Measurements from ENCODE around the gene ITGB8.

The ITGB8 gene

DNA sequence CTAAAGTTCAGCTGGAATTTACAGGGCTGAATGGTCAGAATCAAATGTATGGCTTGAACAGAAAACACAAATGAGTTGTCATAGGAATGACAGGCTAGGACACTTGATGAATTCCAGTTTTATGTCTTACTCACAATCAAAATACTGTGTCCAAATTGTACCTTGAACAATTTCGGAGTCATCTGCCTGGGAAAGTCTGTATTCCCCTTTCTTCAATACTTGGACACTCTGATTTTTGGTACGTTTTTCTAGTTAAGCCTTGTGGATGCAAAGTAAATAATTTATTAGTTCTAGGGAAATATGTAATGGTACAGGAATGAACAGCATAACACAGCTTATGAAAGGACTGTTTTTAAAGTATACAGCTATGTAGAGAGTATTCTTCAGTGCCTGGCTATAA lies 100.4 kb downstream of the ITGB8 start:
- no peak for DNase-seq (ENCODE audit: low spot score)

DNA sequence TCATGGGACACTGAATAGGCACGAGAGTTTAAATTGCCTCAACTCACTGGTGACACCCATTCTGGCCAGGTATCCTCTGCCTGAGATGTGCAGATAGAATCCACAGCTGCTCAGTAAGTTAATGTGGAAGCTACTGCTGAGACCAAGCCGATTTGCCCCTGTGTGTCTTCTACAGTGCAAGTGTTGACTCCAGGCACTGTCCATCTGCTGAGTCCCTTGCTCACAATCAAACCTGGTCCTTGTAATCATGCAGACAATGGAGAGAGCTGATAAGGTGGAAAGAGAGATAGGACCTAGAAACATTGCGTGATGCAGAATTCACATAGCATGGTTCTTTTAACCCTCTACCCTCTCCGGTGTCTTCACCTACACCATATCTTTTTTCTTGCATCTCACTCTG lies 101.4 kb downstream of the ITGB8 start:
- no peak for DNase-seq (ENCODE audit: low spot score)

DNA sequence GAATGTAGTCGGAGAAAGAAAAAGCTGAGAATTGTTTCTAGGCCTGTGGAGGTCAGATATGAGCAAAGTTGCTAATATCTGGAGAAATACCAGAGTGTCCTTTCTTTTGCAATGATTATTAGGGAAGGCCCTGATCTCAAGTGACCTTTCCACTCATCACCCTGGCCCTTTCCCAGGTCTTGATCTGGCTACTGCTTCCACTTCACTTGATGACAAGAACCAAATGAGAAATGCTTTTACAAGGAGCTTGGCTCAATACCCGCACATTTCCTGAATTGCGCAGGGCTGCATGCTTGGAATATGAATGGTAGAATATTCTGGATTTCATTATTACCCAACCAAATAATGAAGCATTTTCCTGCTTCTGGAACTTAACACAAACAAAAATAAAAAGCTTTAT lies 104.6 kb downstream of the ITGB8 start:
- DNase-seq (ENCODE audit: low spot score): no peak

DNA sequence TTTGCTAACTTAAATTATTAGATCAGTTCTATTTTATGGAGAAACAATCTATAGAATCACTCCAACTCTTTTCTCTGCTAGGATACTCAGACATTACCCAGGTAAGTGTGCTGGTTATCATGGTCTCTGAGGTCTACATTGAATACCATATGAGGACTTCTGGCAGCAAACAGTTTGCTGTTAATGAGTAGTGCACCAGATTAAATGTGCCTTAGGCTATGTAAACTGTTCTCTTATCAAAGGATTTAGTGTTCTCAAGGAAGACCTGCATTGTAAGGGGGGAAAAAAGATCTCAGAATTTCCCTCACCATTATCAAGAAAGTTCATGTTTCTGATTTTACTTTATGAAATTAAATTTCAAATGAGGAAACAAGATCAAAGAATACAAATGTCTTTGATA lies 107.5 kb downstream of the ITGB8 start:
- no peak for DNase-seq (ENCODE audit: low spot score)

DNA sequence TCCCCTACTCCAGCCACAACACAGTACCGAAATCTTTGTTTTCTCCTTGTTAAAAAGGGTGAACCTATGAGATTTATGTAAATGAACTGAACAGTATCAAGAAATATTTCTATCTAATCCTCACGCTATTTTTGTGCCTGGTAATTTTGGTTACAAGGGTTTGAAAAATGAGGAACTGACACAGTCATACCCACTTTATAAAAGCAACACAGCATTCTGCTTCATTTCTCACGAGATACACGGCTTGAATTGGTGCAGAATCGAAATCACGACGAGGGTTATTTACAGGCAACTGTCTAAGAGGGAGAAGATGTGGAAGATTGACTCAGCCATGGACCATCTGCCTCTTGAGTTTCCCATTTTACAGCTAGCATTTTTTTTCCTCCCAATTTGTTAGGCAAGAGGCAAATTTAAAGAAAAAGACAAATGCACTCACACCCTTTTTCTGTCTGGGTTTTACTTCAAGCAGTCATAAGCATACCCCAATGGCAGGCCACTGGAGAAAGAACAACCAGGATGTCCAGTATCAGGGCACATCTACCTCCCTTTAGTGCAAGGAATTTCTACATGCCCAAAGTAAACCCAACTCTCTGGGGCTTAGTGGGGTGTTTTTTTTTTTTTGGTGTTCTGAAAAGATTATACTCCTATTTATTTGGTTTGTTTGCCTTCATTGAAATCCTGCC lies 108.1 kb downstream of the ITGB8 start:
- peak; percentile 72 for DNase-seq (ENCODE audit: low spot score)

DNA sequence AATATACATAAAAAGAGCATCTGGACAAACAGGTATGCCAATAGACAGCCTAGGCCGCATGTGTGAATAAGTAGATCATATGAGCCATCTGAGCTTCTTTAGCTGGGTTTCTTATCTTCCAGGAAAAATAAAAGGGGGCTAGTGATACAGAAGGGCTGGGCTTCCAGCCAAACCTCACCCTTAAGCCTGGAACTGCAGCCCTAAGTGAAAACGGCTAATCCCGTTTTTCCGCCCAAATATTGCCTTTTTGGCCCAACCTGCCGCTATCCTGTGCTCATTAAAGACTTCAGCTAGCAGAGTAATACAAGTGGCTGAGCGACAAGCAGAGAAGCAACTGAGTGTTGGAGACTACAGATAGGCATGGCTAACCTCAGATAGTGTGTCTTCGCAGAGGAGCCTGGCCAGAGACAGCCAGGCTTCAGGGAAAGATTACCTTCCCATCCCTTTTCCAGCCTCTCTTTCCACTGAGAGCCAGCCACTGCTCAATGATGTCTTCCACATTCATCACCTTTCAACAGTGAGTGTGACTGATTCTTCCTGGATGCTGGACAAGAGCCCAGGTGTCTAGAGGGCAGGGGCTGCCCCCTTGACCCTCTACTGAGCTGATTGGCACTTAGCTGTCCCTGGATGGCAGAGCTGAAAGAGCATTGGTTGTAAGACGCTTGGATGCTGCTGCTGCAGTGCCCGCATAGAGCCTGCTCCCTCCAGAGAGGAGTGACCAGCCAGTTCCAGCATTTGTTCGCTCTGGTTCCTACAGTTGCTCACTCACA lies 108.9 kb downstream of the ITGB8 start:
- DNase-seq (ENCODE audit: low spot score): no peak

DNA sequence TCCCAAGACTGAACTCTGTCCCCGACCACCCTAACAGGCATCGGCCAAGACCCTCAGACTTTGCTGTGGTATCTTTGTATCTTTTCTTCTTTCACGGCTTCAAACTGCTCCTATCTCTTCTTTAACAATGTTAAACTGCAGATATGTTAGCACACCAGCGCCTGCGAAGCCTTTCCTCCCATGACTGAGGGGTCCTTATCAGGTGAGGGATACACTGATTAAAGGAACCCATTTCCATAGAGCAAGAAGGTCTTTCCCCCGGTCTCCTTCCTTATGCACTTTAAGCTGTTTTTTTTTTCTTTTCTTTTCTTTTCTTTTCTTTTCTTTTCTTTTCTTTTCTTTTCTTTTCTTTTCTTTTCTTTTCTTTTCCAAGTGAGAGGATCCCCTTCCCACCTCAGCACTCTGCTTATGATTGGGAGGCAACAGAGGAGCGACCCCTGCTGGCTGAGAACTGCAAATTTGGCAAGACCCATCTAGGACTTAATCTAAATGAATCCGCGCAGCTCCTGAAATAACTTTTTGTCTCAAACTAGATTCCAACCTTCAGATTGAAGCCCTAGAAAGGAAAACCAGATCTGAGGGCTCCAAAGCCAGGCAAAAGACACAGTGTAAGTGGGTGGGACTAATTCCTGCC lies 109.9 kb downstream of the ITGB8 start:
- DNase-seq (ENCODE audit: low spot score): peak; percentile 72

DNA sequence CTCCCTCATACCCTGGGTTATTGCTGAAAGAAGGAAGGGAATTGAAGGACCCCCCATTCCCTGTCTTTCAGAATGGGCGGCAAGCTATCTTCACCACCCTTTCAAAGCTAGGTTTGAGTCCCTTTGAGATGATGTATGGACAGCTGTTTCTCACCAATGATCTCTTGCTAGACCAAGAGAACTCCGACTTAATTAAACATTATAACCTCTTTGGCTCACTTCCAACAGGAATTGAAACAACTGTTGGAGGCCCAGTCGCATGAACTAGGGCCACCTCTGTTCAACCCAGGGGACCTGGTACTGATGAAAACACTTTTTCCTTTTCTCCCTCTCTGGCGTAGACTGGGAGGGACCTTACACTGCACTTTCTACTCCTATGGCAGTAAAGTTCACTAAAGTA lies 110.6 kb downstream of the ITGB8 start:
- no peak for DNase-seq (ENCODE audit: low spot score)

DNA sequence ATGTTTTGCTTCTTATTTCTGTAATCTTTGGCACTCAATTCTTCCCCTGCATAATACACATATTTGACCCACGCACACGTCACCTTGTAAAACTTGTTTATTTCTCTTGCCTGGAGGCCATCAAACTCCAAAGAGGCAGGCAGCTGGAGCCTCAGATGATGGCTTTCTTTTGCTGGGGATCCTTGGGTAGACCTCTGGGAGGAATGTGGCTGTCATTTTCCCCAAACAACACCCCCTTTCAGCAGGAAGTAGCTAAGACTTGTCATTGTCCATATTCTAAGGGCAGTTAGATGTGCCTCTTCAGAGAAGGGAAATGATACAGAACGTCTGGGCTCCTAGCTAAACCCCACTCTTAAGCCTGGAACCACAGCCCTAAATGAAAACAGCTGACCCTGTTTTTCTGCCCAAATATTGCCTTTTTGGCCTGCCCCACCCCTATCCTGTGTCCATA lies 111.3 kb downstream of the ITGB8 start:
- DNase-seq (ENCODE audit: low spot score): no peak

DNA sequence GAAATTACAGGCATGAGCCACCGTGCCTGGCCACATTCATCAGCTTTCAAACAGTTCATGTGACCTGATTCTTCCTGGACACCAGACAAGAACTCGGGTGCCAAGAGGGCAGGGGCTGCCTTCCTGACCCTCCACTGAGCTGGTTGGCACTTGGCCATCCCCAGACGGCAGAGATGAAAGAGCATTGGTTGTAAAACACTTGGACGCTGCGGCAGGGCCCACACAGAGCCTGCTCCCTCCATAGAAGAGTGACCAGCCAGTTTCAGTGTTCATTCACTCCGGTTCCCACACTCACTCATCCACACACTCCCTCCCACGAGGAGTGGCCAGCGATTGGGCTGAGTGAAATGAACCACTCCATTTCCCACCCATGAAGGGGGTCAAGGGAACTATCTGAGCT lies 112.3 kb downstream of the ITGB8 start:
- no peak for DNase-seq (ENCODE audit: low spot score)

DNA sequence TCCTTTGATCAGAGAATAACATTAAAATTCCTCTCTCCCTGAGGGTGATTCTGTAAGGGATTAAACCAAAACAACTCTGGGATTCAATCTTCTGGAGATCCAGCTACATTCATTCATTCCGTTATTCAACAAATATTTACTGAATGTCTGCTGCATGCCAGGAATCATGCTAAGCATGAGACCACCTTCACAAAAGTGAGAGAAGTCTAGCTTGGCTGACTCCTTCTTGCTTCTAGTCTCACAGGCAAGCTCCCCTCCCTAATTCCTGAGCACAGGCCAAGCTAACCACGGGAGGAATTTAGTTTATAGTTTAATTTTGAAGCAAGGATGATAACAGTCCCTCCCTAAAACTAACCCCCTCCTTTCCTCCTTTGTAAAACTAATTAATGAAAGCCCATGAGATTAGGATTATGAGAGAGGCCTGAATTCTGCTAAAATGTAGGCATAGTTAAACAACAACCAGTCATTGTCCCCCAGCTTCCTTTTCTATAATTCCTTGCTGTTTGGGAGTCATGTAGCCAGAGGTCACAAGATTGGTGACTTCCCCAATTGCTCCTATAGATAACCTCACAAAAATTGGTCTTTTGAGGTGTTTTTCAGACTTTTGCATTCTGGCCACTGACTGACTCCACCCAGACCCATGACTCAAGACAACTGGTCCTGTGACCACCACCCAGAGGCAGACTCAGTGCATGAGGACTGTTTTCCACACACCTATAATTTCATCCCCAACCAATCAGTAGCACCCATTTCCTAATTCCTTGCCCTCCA lies 113.5 kb downstream of the ITGB8 start:
- DNase-seq (ENCODE audit: low spot score): no peak

DNA sequence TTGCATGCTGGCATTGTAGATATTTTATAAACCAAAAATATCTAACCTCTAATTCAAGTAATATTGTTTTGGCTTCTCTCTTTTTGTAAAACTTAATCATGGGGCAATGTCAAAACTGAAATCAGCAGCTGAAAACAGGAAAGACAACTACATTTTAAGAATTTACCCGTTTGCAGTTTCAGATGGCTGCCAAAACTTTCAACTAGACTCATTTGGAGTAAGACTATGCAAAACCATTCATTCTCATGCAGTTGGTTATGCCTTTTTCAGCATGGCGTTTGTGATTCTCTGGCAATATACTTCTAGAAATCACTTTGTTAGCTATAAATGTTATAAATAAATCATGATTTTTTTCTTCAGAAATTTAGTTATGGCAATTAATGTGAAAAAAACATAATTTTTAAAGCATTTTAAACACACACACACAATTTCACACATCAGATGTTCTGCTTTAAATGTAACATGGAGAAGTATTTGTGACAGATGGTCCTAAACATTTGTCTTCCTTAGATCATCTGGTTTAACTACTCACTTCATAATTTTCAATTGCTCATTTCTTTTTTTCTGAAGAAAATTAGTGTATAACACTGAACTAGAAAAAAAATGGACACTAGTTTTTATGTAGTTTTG lies 116.4 kb downstream of the ITGB8 start:
- no peak for DNase-seq (ENCODE audit: low spot score)

DNA sequence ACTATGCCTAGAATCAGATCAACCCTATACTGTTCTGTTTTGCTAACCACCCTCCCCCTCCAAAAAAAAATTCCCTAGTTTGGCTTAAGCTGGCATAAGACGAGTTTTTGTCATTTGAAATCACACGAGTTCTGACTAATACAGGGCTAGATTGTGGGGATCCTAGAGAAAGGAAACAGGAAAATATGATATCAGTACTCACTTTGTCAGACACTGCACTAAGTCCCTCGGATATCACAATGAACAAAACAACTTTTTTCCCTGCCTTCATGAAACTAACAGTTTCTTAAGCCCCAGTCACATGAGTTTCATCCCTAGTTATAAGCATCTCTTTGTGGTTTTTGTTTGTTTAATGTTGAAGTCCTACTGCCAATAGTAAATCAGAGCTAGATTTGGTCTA lies 118.5 kb downstream of the ITGB8 start:
- DNase-seq (ENCODE audit: low spot score): no peak

DNA sequence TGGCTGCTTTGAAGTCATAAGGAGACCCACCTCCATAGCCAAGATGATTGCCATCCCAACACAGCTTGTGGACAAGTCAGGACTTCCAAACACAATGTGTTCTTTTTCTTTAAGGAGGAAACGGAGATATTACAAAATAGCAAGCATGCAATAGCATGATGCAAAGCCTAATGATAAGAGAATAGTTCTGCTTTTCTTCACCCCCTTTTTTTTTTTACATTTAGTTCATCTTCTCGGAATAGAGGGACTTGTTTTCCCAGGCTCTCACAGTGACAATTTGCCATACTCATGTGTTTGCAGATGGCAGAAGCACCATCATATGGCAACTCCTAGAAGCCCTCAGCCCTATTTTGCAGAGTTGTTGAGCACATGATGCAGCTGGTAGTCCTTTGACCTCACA lies 119.8 kb downstream of the ITGB8 start:
- no peak for DNase-seq (ENCODE audit: low spot score)

DNA sequence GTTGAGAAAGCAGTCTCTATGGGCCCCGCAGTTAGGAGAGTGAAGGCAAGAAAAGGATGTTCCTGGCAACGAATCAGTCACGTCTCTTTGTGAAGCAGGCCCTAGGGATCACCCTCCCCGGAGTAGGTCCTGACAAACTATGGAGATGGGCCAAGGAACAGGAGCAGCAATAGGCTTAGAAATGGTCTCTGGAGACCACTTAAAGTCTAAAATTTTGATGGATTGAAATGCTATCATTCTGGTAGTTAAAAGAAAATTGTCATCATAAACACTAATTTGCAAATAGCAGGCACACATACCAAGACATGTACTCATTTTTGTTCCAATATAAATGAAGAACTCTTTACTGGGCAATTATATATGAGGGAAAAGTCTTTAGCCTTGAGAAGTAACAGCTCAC lies 123.5 kb downstream of the ITGB8 start:
- DNase-seq (ENCODE audit: low spot score): no peak

DNA sequence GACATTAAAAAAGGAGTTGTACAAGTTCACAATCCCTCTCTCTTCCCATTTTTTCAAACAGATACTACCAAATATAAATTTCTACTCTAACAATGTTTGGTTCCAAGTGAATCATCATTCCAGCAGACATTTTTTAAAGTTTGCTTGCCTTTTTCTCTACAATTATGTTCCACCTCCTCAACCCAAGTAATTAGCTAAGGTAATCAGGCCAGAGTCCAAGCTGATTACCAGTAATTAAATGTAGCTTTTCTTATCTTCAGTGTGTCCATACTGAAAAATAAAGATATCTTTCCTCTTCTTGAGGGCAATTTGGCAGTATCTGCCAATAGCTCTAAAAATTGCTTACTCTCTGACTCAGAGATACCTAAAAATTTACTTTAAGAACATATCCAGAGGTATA lies 126.0 kb downstream of the ITGB8 start:
- DNase-seq (ENCODE audit: low spot score): no peak

DNA sequence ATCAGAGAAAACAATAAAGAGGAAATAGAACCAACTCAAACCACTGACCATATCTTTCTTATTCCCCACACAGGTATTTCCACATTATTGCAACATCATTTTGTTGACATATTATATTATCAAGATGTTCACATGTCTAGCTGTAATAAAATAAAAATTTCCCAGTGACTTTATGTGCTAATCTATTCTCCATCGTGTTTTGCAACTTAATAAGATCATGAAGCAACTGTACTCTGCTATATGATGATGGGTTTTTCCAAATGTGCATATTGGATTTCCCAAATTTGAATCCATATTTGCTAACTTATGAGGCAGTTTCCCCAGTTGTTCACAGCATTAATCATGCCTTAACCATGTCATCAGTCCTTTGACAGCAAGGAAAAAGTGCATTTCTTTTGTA lies 127.8 kb downstream of the ITGB8 start:
- no peak for DNase-seq (ENCODE audit: low spot score)

DNA sequence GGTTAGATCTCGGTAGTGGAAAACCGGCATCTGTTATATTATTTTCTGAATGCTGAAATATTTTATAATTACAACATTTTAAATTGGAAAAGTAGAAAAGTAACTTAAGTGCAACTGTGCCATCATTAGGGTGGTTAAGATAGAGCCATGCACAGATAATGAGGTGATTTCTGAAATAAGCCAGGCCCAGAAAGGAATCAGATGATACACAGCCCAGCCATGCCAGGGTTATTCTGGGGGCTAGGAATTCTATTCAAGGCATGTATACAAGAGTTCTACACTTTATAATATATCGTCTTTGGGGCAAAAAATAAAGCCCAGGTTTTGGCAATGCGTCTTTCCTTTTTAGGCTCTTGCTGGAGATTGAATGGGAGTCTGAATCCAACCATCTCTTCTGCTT lies 128.7 kb downstream of the ITGB8 start:
- DNase-seq (ENCODE audit: low spot score): no peak

DNA sequence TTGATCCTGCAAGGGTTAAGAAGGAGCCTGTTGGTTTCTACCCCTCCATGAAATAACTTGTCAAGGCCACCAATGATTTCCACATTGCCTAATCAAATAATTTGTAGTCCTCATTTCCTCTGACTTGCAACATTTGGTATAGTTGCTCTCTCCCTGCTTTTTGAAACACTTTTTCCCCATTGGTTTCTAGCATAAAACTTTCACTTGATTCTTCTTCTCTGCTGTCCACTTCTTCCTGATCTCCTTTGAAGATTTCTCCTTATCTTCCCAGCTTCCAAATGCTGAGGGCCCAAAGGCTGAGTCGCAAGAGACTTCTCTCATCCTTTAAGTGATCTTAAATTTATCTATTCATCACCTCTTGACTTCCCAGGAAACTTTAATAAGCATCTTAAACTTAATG lies 134.2 kb downstream of the ITGB8 start:
- DNase-seq (ENCODE audit: low spot score): no peak

All from NAMALWA (cell line).